K562 (cell line): Measurements from ENCODE around the gene ING1. TPM values are rescaled to one million over a fixed set of nuclear protein-coding genes. Genes with fewer than 3 reads are reported as not detected.
"Not testable (repeated sequence)": the region's sequence is repeated elsewhere in the genome, so short reads cannot be mapped to it uniquely, and the experiment has no call there.

Experiments
- ATAC-seq: fragments of 200-7000 bp; cut with Tn5 transposase; 3 replicates; pipeline ENCODE4 v1.9.1; 2020; ENCODE audit warnings: moderate library complexity
- BruUV-seq: library from RNA; stranded (reverse); fragments of 400-500 nt; replicated peaks from 2 replicates; lab custom pipeline; 2021; lab: Mats Ljungman, UMichigan
- CTCF ChIA-PET: fragments of 300-600 bp; formaldehyde crosslinking; extraction: SDS; loops from one replicate; lab custom pipeline; 2021; ENCODE audit warnings: low intra/inter-chr PET ratio; lab: Yijun Ruan, JAX
- POLR2A ChIA-PET: fragments of 300-600, 350-650 bp; sonication (Branson Sonifier 250); formaldehyde crosslinking; extraction: SDS; loops from one replicate; lab custom pipeline; 2021; ENCODE audit warnings: antibody characterized with exemption, inconsistent platforms; lab: Yijun Ruan, JAX
- DNase-seq, 4 experiments: peaks; one replicate each; pipeline versions ENCODE4 v3.0.0 to v3.0.0-alpha.2; 2011 to 2018; ENCODE audit warnings: low spot score in 3 of 4, mixed read lengths in 3 of 4; ENCODE audit errors: extremely low read depth in 1 of 4
- FAIRE-seq: peaks from 2 replicates; lab custom pipeline; 2011; peaks lifted over from hg19 to GRCh38; lab: Jason Lieb, UNC
- H2AFZ ChIP-seq: 2 replicates; pipeline ENCODE4 v1.6.0; 2011; ENCODE audit warnings: low read depth, low read length, control low read depth, inconsistent platforms
- H3K27ac ChIP-seq: fragments of 200-600 bp; 3 replicates; pipeline ENCODE4 v1.8.0; 2011; ENCODE audit warnings: low read depth, mild to moderate bottlenecking, control low read depth, inconsistent platforms, low read length, moderate library complexity, mixed read lengths; ENCODE audit errors: extremely low read depth
- H3K27me3 ChIP-seq, 2 experiments: fragments of 300-600 bp in 1 of 2; 2 replicates in 1 of 2; 3 replicates in 1 of 2; pipeline versions ENCODE4 v1.6.0 to v1.8.0; 2011; ENCODE audit warnings: inconsistent platforms in 2 of 2, low read length in 2 of 2, mild to moderate bottlenecking in 1 of 2, mixed read lengths in 1 of 2, moderate library complexity in 1 of 2; ENCODE audit not compliant: control insufficient read depth in 2 of 2, insufficient read depth in 2 of 2
- H3K36me3 ChIP-seq: fragments of 300-600 bp; 3 replicates; pipeline ENCODE4 v1.8.0; 2011; ENCODE audit warnings: mild to moderate bottlenecking, low read length, inconsistent platforms; ENCODE audit not compliant: control insufficient read depth, insufficient read depth
- H3K4me1 ChIP-seq, 2 experiments: fragments of 200-600 bp in 1 of 2; replicated peaks in 1 of 2; 2 replicates in 1 of 2; 3 replicates in 1 of 2; pipeline versions ENCODE4 v1.5.1 to v1.8.0; 2011; ENCODE audit warnings: inconsistent platforms in 2 of 2, low read length in 2 of 2, mild to moderate bottlenecking in 1 of 2, mixed read lengths in 1 of 2, moderate library complexity in 1 of 2; ENCODE audit not compliant: control insufficient read depth in 2 of 2, insufficient read depth in 2 of 2
- H3K4me2 ChIP-seq: 2 replicates; pipeline ENCODE4 v1.6.1; 2011; ENCODE audit warnings: low read length, control low read depth, inconsistent platforms, mixed read lengths; ENCODE audit not compliant: insufficient read depth
- H3K4me3 ChIP-seq: fragments of 200-600 bp; sonication (generic), shearing (Covaris generic); 2 replicates; pipeline ENCODE4 v1.5.1; 2016; ENCODE audit warnings: control low read depth, inconsistent platforms
- H3K79me2 ChIP-seq: fragments of 200-600 bp; 3 replicates; pipeline ENCODE4 v1.8.0; 2011; ENCODE audit warnings: low read length, inconsistent platforms; ENCODE audit not compliant: control insufficient read depth, insufficient read depth
- H3K9ac ChIP-seq, 2 experiments: 2 replicates each; pipeline versions ENCODE4 v1.6.0 to v1.6.1; 2011; ENCODE audit warnings: low read depth in 2 of 2, low read length in 2 of 2, control low read depth in 1 of 2, inconsistent platforms in 1 of 2, mild to moderate bottlenecking in 1 of 2, mixed read lengths in 1 of 2; ENCODE audit not compliant: insufficient read depth in 1 of 2
- H3K9me1 ChIP-seq: one replicate; pipeline ENCODE4 v1.6.0; 2011; ENCODE audit warnings: inconsistent platforms, mild to moderate bottlenecking, low read length, moderate library complexity; ENCODE audit not compliant: control insufficient read depth, insufficient read depth
- H3K9me3 ChIP-seq: replicated peaks from 2 replicates; pipeline ENCODE4 v1.5.1; 2011; ENCODE audit warnings: low read depth, low read length, inconsistent platforms; ENCODE audit not compliant: control insufficient read depth, insufficient read depth
- H4K20me1 ChIP-seq: replicated peaks from 2 replicates; pipeline ENCODE4 v1.6.1; 2011; ENCODE audit warnings: low read length, inconsistent platforms, mixed read lengths; ENCODE audit not compliant: control insufficient read depth, insufficient read depth
- ATF1 ChIP-seq, 2 experiments: fragments of 450-650 bp in 1 of 2; IDR thresholded peaks; 2 replicates each; pipeline ENCODE4 v1.6.1; 2016; ENCODE audit warnings: missing compliant biosample characterization in 1 of 2, missing genetic modification characterization in 1 of 2
- NR2C1 ChIP-seq, 2 experiments: fragments of 450-650 bp; IDR thresholded peaks; 2 replicates each; pipeline ENCODE4 v1.6.1; 2017; ENCODE audit warnings: mild to moderate bottlenecking in 2 of 2, antibody characterized with exemption in 1 of 2, inconsistent platforms in 1 of 2, missing compliant biosample characterization in 1 of 2, missing genetic modification characterization in 1 of 2
- SP2 ChIP-seq: IDR thresholded peaks from 2 replicates; pipeline ENCODE4 v1.6.1; 2011; ENCODE audit warnings: mild to moderate bottlenecking, low read depth, low read length, moderate library complexity; ENCODE audit not compliant: poor library complexity, severe bottlenecking; ENCODE audit errors: extremely low read depth
- SRSF1 ChIP-seq: fragments of 200-400 bp; formaldehyde crosslinking; IDR thresholded peaks from 2 replicates; pipeline ENCODE4 v1.6.1; 2017; ENCODE audit warnings: mild to moderate bottlenecking, low read depth, low read length, moderate library complexity
- THRAP3 ChIP-seq: fragments of 450-650 bp; IDR thresholded peaks from 2 replicates; pipeline ENCODE4 v1.6.1; 2016; ENCODE audit warnings: mild to moderate bottlenecking, inconsistent platforms, borderline replicate concordance
- WGBS: fragments of 100-300 bp; shearing (Covaris generic); methylation state at CpG from one replicate; pipeline ENCODE4 v1.1.6; 2016; ENCODE audit warnings: low coverage, mixed read lengths; ENCODE audit not compliant: insufficient coverage; ENCODE audit errors: missing lambda C conversion rate; 5-methylcytosine and 5-hydroxymethylcytosine counted together
- in situ Hi-C: fragments of 300-500 bp; cut with MboI; formaldehyde crosslinking; loops from 4 replicates; pipeline ENCODE4 v1.15.0; 2018; ENCODE audit warnings: inconsistent platforms, mixed read lengths
- intact Hi-C: fragments of 100-400 bp; cut with micrococcal nuclease; formaldehyde crosslinking; loops from 2 replicates; pipeline ENCODE4 v1.14.2; 2022
- polyA plus RNA-seq, 8 experiments: library from polyadenylated mRNA; depleted of rRNA in 4 of 8; stranded (reverse) in 5 of 8; unstranded in 3 of 8; fragments of >200 nt; fragmentation: Nextera tagmentation in 2 of 8; fragmentation: Illumina TruSeq in 1 of 8; extraction: Ambion mirVana in 2 of 8; extraction: Trizol in 1 of 8; gene quantifications; 2 replicates each; pipeline versions ENCODE4 v1.2.1 to v1.2.3, GENCODE V29; 2011 to 2014; ENCODE audit warnings: inconsistent platforms in 1 of 8, missing spikeins in 1 of 8
- total RNA-seq, 7 experiments: library from RNA; depleted of rRNA in 6 of 7; stranded (reverse); fragments of >200 nt in 6 of 7; fragmentation: Illumina TruSeq in 2 of 7; extraction: Trizol in 2 of 7; gene quantifications; 2 replicates each; pipeline versions ENCODE4 v1.2.1 to v1.2.3, GENCODE V29; 2011 to 2021; ENCODE audit warnings: low replicate concordance in 1 of 7

The ING1 gene
- total and polyA plus RNA-seq, 9 of the 15 experiments (the other 6 are each of a cell fraction or from before 2014, with no cell fraction given): 1.0 to 20.1 (median 8.2) TPM

GRCh38 chr13:110669814-110670213 lies 43.7 kb upstream of the ING1 start:
- H4K20me1 ChIP-seq, H3K9me3 ChIP-seq, H3K27me3 ChIP-seq, H3K9me1 ChIP-seq, in situ Hi-C loops, ATAC-seq, intact Hi-C loops, H3K27ac ChIP-seq, DNase-seq, H3K9ac ChIP-seq, H3K4me1 ChIP-seq, CTCF ChIA-PET, H3K4me3 ChIP-seq, H3K79me2 ChIP-seq, H2AFZ ChIP-seq, BruUV-seq, H3K4me2 ChIP-seq, FAIRE-seq, POLR2A ChIA-PET: not testable (repeated sequence)
- 86% methylated on average over 5 of the region's 11 CpGs for WGBS
- H3K36me3 ChIP-seq: peaks cover 28% of the 10 kb centered on the region; the same call in 2 of the 3 replicates

- peaks cover 37% of the 10 kb centered on the region; the same call in 2 of the 3 replicates for H3K36me3 ChIP-seq
- H3K9ac ChIP-seq: no peak overlapping the region; a peak in 1 of 4 replicates
- no peak overlapping the region for H3K4me3 ChIP-seq
- H3K9me1 ChIP-seq: no peaks in the 10 kb centered on the region
- FAIRE-seq: no peak
- H3K27me3 ChIP-seq: no peaks in the 10 kb centered on the region
- no peak for ATAC-seq
- H3K79me2 ChIP-seq: no peaks in the 10 kb centered on the region
- no peak overlapping the region for H3K4me2 ChIP-seq
- H3K4me1 ChIP-seq: no peaks in the 10 kb centered on the region; a peak in 1 of 5 replicates
- DNase-seq: no peak
- H2AFZ ChIP-seq: no peak overlapping the region
- POLR2A ChIA-PET: no interaction called here
- WGBS: 96% methylated on average over 13 of the region's 28 CpGs
- in situ Hi-C loops (no loop called here), intact Hi-C loops (no loop called here)
- no TSS peak for BruUV-seq
- no peak overlapping the region for H3K27ac ChIP-seq
- TF ChIP-seq ATF1 (CRISPR knock-in tag; IDR thresholded peaks at IDR 0.05) (no peak), ATF1 (tag; IDR thresholded peaks at IDR 0.05) (no peak), THRAP3 (no peak), SRSF1 (no peak), NR2C1 (IDR thresholded peaks at IDR 0.05) (no peak), NR2C1 (tag; IDR thresholded peaks at IDR 0.05) (no peak), SP2 (no peak)
- H3K9me3 ChIP-seq: no peaks in the 10 kb centered on the region
- no peaks in the 10 kb centered on the region for H4K20me1 ChIP-seq
- CTCF ChIA-PET: no interaction called here
Observed at GRCh38 chr13:110676595-110677587, 36.6 kb upstream of the ING1 start.
